ENCODE results near the gene ANAPC2.
A peak's percentile ranks its signal among the peaks of the same experiment; 100 is the strongest.

ANAPC2 gene

DNA sequence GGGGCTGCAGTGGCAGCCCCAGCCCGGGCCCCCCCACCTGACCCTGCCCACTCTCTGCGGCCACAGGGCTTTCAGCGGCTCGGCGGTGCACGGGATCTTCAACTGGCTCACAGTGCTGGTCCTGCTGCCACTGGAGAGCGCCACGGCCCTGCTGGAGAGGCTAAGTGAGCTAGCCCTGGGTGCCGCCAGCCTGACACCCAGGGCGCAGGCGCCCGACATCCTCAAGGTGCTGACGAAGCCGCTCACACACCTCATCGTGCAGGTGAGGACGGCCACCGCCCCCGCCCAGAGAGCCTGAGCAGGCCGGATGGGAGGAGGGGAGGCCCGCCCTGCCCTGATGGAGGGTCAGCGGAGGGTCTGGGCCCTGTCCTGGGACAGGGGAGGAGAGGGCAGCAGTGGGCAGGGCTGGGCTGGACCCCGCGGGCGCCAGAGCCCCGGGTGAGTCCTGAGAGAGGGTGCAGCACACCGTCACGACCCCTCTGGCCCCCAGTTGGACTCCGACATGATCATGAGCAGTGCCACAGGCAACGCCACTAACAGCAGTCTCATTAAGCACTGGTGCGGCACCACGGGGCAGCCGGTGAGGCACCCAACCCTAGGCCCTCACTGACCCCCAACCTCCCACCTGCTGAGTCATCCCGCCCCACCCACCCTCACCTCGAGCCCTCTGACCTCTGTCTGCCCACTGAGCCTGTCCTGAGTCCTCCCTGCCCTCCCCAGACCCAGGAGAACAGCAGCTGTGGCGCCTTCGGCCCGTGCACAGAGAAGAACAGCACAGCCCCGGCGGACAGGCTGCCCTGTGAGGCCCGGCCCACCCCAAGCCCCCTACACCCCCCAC, 45.0 kb upstream of the ANAPC2 start:
- H3K23ac ChIP-seq (ENCODE audit: low read depth, low read length, poor library complexity), result peak overlapping the region; percentile 85
- no peak overlapping the region for H4K91ac ChIP-seq (ENCODE audit: low read depth, low read length, poor library complexity)
- no peak overlapping the region for H3K14ac ChIP-seq (ENCODE audit: low read length)
- no peak overlapping the region for H3K27ac ChIP-seq (replicated peaks; ENCODE audit: low read length)
- H3K36me3 ChIP-seq (replicated peaks in 1 of 2; ENCODE audit: control insufficient read depth in 2 of 2, insufficient read depth in 2 of 2, low read length in 2 of 2), result no peaks in the 10 kb centered on the region
- peak overlapping the region; percentile 56 for H2AK5ac ChIP-seq (ENCODE audit: low read depth, low read length)
- peaks cover 11 to 12% of the 10 kb centered on the region in 2 donors for H3K4me1 ChIP-seq (ENCODE audit: control insufficient read depth in 2 of 2, insufficient read depth in 1 of 2, low read depth in 1 of 2, low read length in 2 of 2)
- no peak overlapping the region for H4K8ac ChIP-seq (ENCODE audit: low read depth, low read length)
- no peak overlapping the region for H3K4ac ChIP-seq (ENCODE audit: low read length)
- H3K9me3 ChIP-seq (replicated peaks in 1 of 2; ENCODE audit: control insufficient read depth in 2 of 2, insufficient read depth in 1 of 2, low read depth in 1 of 2, low read length in 2 of 2), result no peaks in the 10 kb centered on the region
- H2BK120ac ChIP-seq (ENCODE audit: low read depth, low read length), result no peak overlapping the region
- peak overlapping the region; percentile 30 for H2BK12ac ChIP-seq (ENCODE audit: low read length)
- H3K18ac ChIP-seq (ENCODE audit: low read length), result no peak overlapping the region
- H2BK5ac ChIP-seq (ENCODE audit: low read length), result peak overlapping the region; percentile 39
- H3K27me3 ChIP-seq (ENCODE audit: control insufficient read depth in 3 of 3, insufficient read depth in 3 of 3, low read depth in 1 of 3, low read length in 3 of 3), result peaks cover 0 to 7% (median 0%) of the 10 kb centered on the region in 3 experiments
- no peak overlapping the region for H2BK15ac ChIP-seq (ENCODE audit: low read length)
- peak overlapping the region; percentile 21 for H3K9ac ChIP-seq (ENCODE audit: low read depth, low read length, poor library complexity)
- peaks cover 6% of the 10 kb centered on the region for H3K79me1 ChIP-seq (ENCODE audit: low read depth, low read length)
- H3K4me2 ChIP-seq (ENCODE audit: insufficient read depth, low read length, poor library complexity, severe bottlenecking), result no peak overlapping the region
- H3K4me3 ChIP-seq (ENCODE audit: low read length in 2 of 2), result no peak overlapping the region
- no peak overlapping the region for H2AFZ ChIP-seq (ENCODE audit: low read length)
- WGBS, 2 donors (ENCODE audit: extremely low coverage in 2 of 2, insufficient read length in 2 of 2, insufficient replicate concordance in 1 of 2), result no CpG with 5 or more reads among the region's 40 CpGs
- DNase-seq (ENCODE audit: low spot score), result no peak

DNA sequence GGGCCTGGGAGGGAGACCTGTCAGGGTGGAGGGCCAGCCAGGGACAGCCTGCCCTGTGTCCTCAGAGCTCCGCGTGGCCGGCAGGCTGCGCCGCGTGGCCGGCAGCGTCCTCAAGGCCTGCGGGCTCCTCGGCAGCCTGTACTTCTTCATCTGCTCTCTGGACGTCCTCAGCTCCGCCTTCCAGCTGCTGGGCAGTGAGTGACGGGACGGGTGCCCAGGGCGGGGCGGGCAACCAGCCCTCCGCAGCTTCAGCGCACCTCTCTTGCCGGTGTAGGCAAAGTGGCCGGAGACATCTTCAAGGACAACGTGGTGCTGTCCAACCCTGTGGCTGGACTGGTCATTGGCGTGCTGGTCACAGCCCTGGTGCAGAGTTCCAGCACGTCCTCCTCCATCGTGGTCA, 44.1 kb upstream of the ANAPC2 start:
- Histone ChIP-seq H2BK12ac (ENCODE audit: low read length) (no peak overlapping the region), H3K36me3 (replicated peaks in 1 of 2; ENCODE audit: control insufficient read depth in 2 of 2, insufficient read depth in 2 of 2, low read length in 2 of 2) (no peaks in the 10 kb centered on the region), H2BK5ac (ENCODE audit: low read length) (no peak overlapping the region), H3K79me1 (ENCODE audit: low read depth, low read length) (peaks cover 2% of the 10 kb centered on the region), H4K8ac (ENCODE audit: low read depth, low read length) (no peak overlapping the region), H3K9ac (ENCODE audit: low read depth, low read length, poor library complexity) (no peak overlapping the region), H3K4me1 (ENCODE audit: control insufficient read depth in 2 of 2, insufficient read depth in 1 of 2, low read depth in 1 of 2, low read length in 2 of 2) (peaks cover 10 to 12% of the 10 kb centered on the region in 2 donors), H3K27ac (replicated peaks; ENCODE audit: low read length) (no peak overlapping the region), H4K91ac (ENCODE audit: low read depth, low read length, poor library complexity) (no peak overlapping the region), H3K9me3 (replicated peaks in 1 of 2; ENCODE audit: control insufficient read depth in 2 of 2, insufficient read depth in 1 of 2, low read depth in 1 of 2, low read length in 2 of 2) (no peaks in the 10 kb centered on the region), H3K23ac (ENCODE audit: low read depth, low read length, poor library complexity) (no peak overlapping the region), H3K4me3 (ENCODE audit: low read length in 2 of 2) (no peak overlapping the region), H2AFZ (ENCODE audit: low read length) (no peak overlapping the region), H2AK5ac (ENCODE audit: low read depth, low read length) (no peak overlapping the region), H3K4me2 (ENCODE audit: insufficient read depth, low read length, poor library complexity, severe bottlenecking) (no peak overlapping the region), H3K4ac (ENCODE audit: low read length) (no peak overlapping the region), H2BK120ac (ENCODE audit: low read depth, low read length) (no peak overlapping the region), H2BK15ac (ENCODE audit: low read length) (no peak overlapping the region), H3K14ac (ENCODE audit: low read length) (no peak overlapping the region), H3K18ac (ENCODE audit: low read length) (no peak overlapping the region), H3K27me3 (ENCODE audit: control insufficient read depth in 3 of 3, insufficient read depth in 3 of 3, low read depth in 1 of 3, low read length in 3 of 3) (peaks cover 0 to 7% (median 0%) of the 10 kb centered on the region in 3 experiments)
- no peak for DNase-seq (ENCODE audit: low spot score)
- no CpG with 5 or more reads among the region's 24 CpGs for WGBS, 2 donors (ENCODE audit: extremely low coverage in 2 of 2, insufficient read length in 2 of 2, insufficient replicate concordance in 1 of 2)

DNA sequence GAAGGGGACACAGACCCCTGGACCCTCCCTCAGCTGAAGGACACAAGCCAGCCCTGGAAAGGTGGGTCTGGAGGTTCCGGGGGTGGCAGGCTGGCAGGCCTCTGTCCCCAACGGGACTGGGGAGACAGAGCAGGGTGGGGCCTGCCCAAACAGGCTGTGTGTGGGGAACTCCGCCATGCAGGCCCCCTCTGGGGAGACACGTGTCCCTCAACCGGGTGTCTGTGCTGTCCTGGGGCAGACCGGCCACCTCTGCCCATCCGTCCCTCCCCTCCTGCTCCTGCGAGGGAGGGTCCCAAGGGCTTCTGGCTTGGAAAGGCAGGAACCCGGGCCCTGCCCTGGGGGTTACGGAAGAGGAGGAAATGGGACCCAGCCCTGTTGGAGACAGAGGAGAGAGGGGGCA, 43.7 kb upstream of the ANAPC2 start:
- no peak overlapping the region for H2AFZ ChIP-seq (ENCODE audit: low read length)
- H4K8ac ChIP-seq (ENCODE audit: low read depth, low read length), result no peak overlapping the region
- H2BK120ac ChIP-seq (ENCODE audit: low read depth, low read length), result no peak overlapping the region
- no peak overlapping the region for H4K91ac ChIP-seq (ENCODE audit: low read depth, low read length, poor library complexity)
- peak overlapping the region; percentile 34 for H3K9ac ChIP-seq (ENCODE audit: low read depth, low read length, poor library complexity)
- no peak overlapping the region for H3K18ac ChIP-seq (ENCODE audit: low read length)
- H3K27ac ChIP-seq (replicated peaks; ENCODE audit: low read length), result no peak overlapping the region
- H3K4me2 ChIP-seq (ENCODE audit: insufficient read depth, low read length, poor library complexity, severe bottlenecking), result no peak overlapping the region
- H3K14ac ChIP-seq (ENCODE audit: low read length), result no peak overlapping the region
- H2AK5ac ChIP-seq (ENCODE audit: low read depth, low read length), result no peak overlapping the region
- WGBS, 2 donors (ENCODE audit: extremely low coverage in 2 of 2, insufficient read length in 2 of 2, insufficient replicate concordance in 1 of 2), result no CpG with 5 or more reads among the region's 10 CpGs
- peaks cover 8 to 9% of the 10 kb centered on the region in 2 donors for H3K4me1 ChIP-seq (ENCODE audit: control insufficient read depth in 2 of 2, insufficient read depth in 1 of 2, low read depth in 1 of 2, low read length in 2 of 2)
- H2BK5ac ChIP-seq (ENCODE audit: low read length), result no peak overlapping the region
- peaks cover 0 to 7% (median 0%) of the 10 kb centered on the region in 3 experiments for H3K27me3 ChIP-seq (ENCODE audit: control insufficient read depth in 3 of 3, insufficient read depth in 3 of 3, low read depth in 1 of 3, low read length in 3 of 3)
- no peak overlapping the region for H3K4ac ChIP-seq (ENCODE audit: low read length)
- no peak overlapping the region for H3K4me3 ChIP-seq (ENCODE audit: low read length in 2 of 2)
- H2BK12ac ChIP-seq (ENCODE audit: low read length), result no peak overlapping the region
- no peaks in the 10 kb centered on the region for H3K36me3 ChIP-seq (replicated peaks in 1 of 2; ENCODE audit: control insufficient read depth in 2 of 2, insufficient read depth in 2 of 2, low read length in 2 of 2)
- no peak overlapping the region for H3K23ac ChIP-seq (ENCODE audit: low read depth, low read length, poor library complexity)
- H3K79me1 ChIP-seq (ENCODE audit: low read depth, low read length), result peaks cover 2% of the 10 kb centered on the region
- H3K9me3 ChIP-seq (replicated peaks in 1 of 2; ENCODE audit: control insufficient read depth in 2 of 2, insufficient read depth in 1 of 2, low read depth in 1 of 2, low read length in 2 of 2), result no peaks in the 10 kb centered on the region
- no peak overlapping the region for H2BK15ac ChIP-seq (ENCODE audit: low read length)
- no peak for DNase-seq (ENCODE audit: low spot score)

DNA sequence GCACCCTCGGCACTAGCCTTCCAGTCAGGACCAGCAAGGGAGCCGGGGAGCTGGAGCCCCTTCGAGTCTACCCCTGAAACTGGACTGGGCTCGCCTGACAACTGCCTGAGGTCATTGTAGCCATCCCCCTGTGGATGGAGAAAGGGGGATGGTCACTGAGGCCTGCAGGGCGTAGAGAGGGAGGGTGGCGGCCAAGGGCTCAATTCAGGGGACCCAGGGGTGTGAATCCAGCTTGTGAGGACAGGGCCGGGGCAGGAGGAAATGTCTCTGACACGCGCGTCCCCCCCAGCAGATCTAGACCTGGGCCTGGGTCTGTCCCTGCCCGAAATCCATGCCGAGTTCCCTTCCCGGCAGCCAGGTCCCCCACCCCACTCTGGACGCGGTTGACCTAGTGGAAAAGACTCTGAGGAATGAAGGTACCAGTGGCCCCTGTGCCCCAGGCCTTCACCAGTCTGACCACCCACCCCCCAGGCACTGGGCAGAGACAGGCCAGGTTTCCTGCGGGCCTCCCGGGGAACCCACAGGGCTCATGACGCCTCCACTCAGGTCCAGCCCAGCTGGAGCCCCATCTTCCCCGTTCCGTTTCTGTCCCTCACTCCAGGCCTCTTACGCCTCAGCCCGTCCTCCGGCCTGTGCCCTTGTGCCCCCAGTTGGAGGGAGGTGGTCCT, 43.1 kb upstream of the ANAPC2 start:
- Histone ChIP-seq H2BK5ac (ENCODE audit: low read length) (no peak overlapping the region), H3K27me3 (ENCODE audit: control insufficient read depth in 3 of 3, insufficient read depth in 3 of 3, low read depth in 1 of 3, low read length in 3 of 3) (peaks cover 0 to 7% (median 0%) of the 10 kb centered on the region in 3 experiments), H2BK15ac (ENCODE audit: low read length) (no peak overlapping the region), H3K18ac (ENCODE audit: low read length) (no peak overlapping the region), H2AK5ac (ENCODE audit: low read depth, low read length) (no peak overlapping the region), H3K23ac (ENCODE audit: low read depth, low read length, poor library complexity) (no peak overlapping the region), H3K27ac (replicated peaks; ENCODE audit: low read length) (no peak overlapping the region), H2BK12ac (ENCODE audit: low read length) (no peak overlapping the region), H4K8ac (ENCODE audit: low read depth, low read length) (no peak overlapping the region), H4K91ac (ENCODE audit: low read depth, low read length, poor library complexity) (no peak overlapping the region), H3K4me2 (ENCODE audit: insufficient read depth, low read length, poor library complexity, severe bottlenecking) (no peak overlapping the region), H3K36me3 (replicated peaks in 1 of 2; ENCODE audit: control insufficient read depth in 2 of 2, insufficient read depth in 2 of 2, low read length in 2 of 2) (no peaks in the 10 kb centered on the region), H3K9ac (ENCODE audit: low read depth, low read length, poor library complexity) (no peak overlapping the region), H2BK120ac (ENCODE audit: low read depth, low read length) (no peak overlapping the region), H3K14ac (ENCODE audit: low read length) (no peak overlapping the region), H3K4me1 (ENCODE audit: control insufficient read depth in 2 of 2, insufficient read depth in 1 of 2, low read depth in 1 of 2, low read length in 2 of 2) (peaks cover 3 to 5% of the 10 kb centered on the region in 2 donors), H3K4me3 (ENCODE audit: low read length in 2 of 2) (no peak overlapping the region), H2AFZ (ENCODE audit: low read length) (no peak overlapping the region), H3K9me3 (replicated peaks in 1 of 2; ENCODE audit: control insufficient read depth in 2 of 2, insufficient read depth in 1 of 2, low read depth in 1 of 2, low read length in 2 of 2) (no peaks in the 10 kb centered on the region), H3K4ac (ENCODE audit: low read length) (no peak overlapping the region), H3K79me1 (ENCODE audit: low read depth, low read length) (peaks cover 2% of the 10 kb centered on the region)
- no CpG with 5 or more reads among the region's 23 CpGs for WGBS, 2 donors (ENCODE audit: extremely low coverage in 2 of 2, insufficient read length in 2 of 2, insufficient replicate concordance in 1 of 2)
- DNase-seq (ENCODE audit: low spot score), result no peak

Measured in neuronal stem cell (in vitro differentiated cells).